Measurements from ENCODE around the gene FAM24B.

Gene FAM24B

DNA sequence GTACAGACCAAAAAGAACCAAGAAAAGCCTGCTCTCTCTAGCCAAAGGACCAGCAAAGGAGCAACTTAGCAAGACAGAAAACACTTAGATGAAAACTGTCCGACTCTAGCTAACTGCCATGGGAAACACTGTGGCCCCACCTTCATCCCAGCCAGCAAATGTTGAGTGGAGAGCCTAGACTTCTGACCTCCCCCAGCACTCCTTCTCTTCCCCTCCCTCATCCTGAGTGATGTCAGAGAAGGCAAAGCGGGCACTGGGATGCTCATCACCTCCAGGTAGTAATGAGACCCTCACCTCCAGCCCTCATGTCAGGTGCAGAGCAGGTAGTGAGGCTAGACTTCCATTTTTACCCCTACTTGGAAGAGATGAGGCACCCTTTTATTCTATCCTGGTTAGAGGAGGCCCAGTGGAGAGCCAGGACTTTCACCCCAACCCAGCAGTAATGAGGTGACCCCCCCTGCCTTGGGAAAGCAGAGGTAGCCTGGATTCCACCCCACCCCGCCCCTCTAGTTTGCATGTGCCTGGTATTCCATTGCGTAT lies 50.6 kb downstream of the FAM24B start:
- DNase-seq (ENCODE audit: low read depth in 2 of 2, low spot score in 1 of 2): no peak

DNA sequence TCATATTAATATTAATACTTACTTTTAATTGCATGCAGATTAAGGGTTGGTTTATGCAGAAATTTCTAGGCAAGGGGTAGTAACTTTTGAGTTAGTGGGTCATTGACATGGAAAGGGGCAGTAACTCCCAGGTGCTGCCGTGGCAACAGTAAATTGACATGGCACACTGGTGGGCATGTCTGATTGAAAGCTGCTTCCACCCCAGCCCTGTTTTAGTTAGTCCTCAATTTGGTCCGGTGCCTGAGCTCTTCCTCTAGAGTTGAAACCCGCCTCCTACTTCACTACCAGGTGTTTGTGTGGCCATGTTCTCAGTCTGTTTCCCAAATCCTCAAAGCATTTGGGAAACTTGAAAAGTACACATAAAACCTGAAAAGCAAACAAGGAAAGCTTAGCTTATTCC lies 52.1 kb downstream of the FAM24B start:
- DNase-seq (ENCODE audit: low read depth in 2 of 2, low spot score in 1 of 2): no peak

DNA sequence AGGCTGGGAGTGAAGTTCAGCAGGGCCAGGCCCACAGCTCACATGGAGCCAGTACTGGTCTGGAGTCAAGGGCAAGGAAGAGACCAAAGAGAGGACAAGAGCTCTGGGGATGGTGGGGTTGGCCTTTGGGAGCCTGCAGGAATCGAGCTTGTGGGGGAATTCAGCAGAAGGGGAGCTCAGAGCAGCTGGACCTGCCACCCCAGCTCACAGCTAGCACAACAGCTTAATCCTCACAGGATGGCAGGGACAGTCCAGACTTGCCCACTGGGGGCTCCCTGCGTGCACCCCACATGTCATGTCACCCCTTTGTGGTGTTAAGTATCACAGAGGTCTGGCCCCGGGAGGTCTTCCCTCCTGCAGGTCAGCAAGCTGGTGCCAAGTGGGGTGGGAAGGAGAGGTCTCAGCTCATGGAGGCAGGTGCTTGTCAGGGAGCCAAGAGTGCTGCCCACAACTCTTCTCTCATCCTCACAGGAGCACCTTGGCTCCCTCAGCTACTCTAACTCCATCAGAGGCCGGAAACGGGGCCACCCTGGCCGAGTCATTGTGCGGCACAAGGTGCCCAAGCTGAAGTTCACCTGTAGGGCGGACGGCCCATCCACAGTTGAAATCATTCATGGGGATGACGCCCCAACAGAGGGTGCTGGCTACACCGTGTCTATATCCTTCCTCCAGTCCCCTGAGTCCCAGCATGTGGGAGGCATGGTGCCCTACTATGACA lies 56.2 kb downstream of the FAM24B start:
- DNase-seq (ENCODE audit: low read depth in 2 of 2, low spot score in 1 of 2): no peak

DNA sequence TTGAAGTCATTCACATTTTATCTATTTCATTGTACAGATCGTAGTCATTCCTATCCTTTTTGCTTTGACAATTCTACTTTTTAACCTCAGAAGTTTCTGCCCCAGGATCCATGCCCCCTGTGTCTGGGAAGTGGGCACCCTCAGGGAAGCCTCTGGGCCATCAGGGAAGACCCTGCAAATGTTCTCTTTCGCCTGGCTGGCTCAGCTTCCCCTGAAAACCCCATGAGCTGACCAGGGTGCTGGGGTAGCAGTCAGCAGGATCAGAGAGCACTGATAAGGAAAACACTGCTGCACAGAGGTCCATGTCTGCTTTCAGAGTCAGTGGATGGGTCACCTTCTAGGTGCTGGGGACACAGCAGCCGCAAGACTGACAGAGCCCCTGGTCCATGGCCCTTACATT lies 57.6 kb downstream of the FAM24B start:
- no peak for DNase-seq (ENCODE audit: low read depth in 2 of 2, low spot score in 1 of 2)

DNA sequence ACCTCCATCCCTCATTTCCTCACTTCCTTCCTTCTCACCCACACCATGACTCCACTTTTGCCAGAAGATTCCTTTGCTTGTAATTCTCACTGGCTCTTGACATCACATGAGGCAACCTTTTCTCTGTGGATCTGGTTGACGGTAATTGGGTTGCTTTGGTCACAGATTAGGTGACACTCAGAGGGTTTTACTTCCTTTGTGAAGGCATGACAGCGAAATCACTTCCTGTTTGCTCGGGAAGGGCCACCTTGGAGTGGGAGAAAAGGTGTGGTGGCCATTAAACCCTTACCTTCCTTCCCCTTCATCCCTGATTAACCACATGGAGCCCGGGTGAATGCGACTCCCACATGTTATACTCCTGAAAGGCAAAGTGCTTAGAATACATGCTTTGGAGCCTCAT lies 63.9 kb downstream of the FAM24B start:
- no peak for DNase-seq (ENCODE audit: low read depth in 2 of 2, low spot score in 1 of 2)

DNA sequence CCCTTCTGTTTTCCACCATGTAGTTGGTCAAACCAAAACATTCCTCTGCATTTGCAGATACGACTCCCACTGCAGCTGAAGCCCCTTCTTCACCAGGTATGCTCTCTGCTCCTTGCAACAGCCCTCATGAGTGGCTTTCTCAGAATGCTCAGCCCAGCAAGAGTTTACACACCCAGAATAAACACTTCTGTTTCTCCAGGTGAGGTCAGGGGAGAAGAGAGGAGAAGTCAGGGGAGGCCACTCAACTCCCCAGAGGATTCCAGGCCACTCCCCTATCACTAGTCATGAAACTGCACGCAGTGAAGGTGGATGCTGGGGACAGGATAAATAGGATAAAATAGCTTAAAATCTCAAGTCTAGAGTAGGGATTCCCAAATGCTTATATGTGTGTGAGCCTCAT lies 64.9 kb downstream of the FAM24B start:
- DNase-seq (ENCODE audit: low read depth in 2 of 2, low spot score in 1 of 2): no peak

DNA sequence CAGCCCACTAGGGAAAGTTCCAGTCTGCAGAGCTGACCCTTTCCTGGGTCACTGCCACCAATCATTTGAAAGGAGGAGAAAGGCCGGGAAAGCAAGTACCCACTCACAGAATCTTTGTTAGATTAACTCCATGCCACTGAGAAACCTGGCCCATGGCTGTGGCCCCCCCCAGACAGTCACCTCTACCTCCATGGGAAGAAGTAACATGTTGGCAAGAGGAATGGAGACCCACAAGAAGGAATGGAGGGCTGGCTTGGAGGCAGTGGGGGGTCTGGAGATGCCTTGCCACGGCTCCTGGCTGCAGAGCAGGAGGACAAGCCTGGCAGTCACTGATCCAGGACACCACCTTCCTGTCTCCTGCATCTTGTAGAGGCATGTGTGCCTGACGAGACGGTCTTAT lies 66.6 kb downstream of the FAM24B start:
- DNase-seq (ENCODE audit: low read depth in 2 of 2, low spot score in 1 of 2): no peak

DNA sequence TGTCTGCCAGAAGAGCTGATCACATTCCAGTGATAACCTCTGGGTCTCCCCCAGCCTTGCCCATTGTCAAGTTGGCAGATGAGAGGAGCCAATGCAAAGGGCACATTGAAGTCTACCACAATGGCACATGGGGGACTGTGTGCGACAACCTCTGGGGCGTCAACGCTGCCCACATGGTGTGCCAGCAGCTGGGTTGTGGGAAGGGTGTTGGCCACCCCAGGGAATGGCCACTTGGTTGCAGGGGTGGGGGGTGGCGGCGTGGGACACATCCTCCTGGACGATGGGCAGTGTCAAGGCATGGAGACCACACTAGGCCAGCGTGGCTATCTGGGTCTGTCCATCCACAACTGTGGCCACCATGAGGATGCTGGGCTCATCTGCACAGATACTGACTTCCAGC lies 77.1 kb downstream of the FAM24B start:
- DNase-seq (ENCODE audit: low read depth in 2 of 2, low spot score in 1 of 2): no peak

Data from stimulated activated CD8-positive, alpha-beta memory T cell treated with anti-CD3 and anti-CD28 coated beads, Interleukin-4, amount 100 ng/mL, for 1 hour (primary cell).